ENCODE measurements around the gene HSPA13. TPM values are rescaled to one million over a fixed set of nuclear protein-coding genes. Genes with fewer than 3 reads are reported as not detected.
"Not testable (repeated sequence)": the region's sequence is repeated elsewhere in the genome, so short reads cannot be mapped to it uniquely, and the experiment has no call there.

The HSPA13 gene
- polyA plus RNA-seq, 1 donor from 2014 or later = 165 TPM

GRCh38 chr21:14353231-14353630 lies 29.7 kb downstream of the HSPA13 start:
- no peaks in the 10 kb centered on the region for H3F3A ChIP-seq (ENCODE audit: insufficient read depth, low read length, poor library complexity, severe bottlenecking)
- no peaks in the 10 kb centered on the region for H3K9me3 ChIP-seq (ENCODE audit: low read length)
- H3K4me3 ChIP-seq (ENCODE audit: low read length) = no peak overlapping the region
- H3K36me3 ChIP-seq (ENCODE audit: insufficient read depth, low read length) = no peaks in the 10 kb centered on the region
- no peaks in the 10 kb centered on the region for H3K79me2 ChIP-seq (replicated peaks; ENCODE audit: insufficient read depth, low read length)
- H3K27ac ChIP-seq (ENCODE audit: low read length) = no peak overlapping the region
- no peak overlapping the region for H3K4me2 ChIP-seq (ENCODE audit: low read length)
- no peaks in the 10 kb centered on the region for H3K27me3 ChIP-seq (ENCODE audit: insufficient read depth, low read depth, low read length)
- H3K9me2 ChIP-seq (ENCODE audit: insufficient read depth, low read length) = no peaks in the 10 kb centered on the region
- no peak overlapping the region for H3K9ac ChIP-seq (ENCODE audit: low read length)
- no peak for TF ChIP-seq EP300 (conservative IDR thresholded peaks at IDR 0.05; ENCODE audit: poor library complexity, severe bottlenecking)
- TF ChIP-seq RAD21 (conservative IDR thresholded peaks at IDR 0.05) = no peak
- TF ChIP-seq TAF1 (IDR thresholded peaks at IDR 0.05; ENCODE audit: low read depth) = no peak
- no peak for TF ChIP-seq REST (IDR thresholded peaks at IDR 0.05; ENCODE audit: borderline replicate concordance)
- TF ChIP-seq EZH2 (IDR thresholded peaks at IDR 0.05; ENCODE audit: borderline replicate concordance, insufficient read depth, low read length, poor library complexity, severe bottlenecking) = no peak
- TF ChIP-seq POLR2AphosphoS5 (IDR thresholded peaks at IDR 0.05) = no peak
- no peak for TF ChIP-seq CTCF (IDR thresholded peaks at IDR 0.05; ENCODE audit: poor library complexity, severe bottlenecking)
- TF ChIP-seq MXI1 (conservative IDR thresholded peaks at IDR 0.05; ENCODE audit: poor library complexity, severe bottlenecking) = no peak
- no peak for TF ChIP-seq SMC3 (conservative IDR thresholded peaks at IDR 0.05; ENCODE audit: poor library complexity)
- H4K20me1 ChIP-seq (ENCODE audit: insufficient read depth) = no peaks in the 10 kb centered on the region
- H2AFZ ChIP-seq (ENCODE audit: low read depth, low read length) = no peak overlapping the region

- H3K4me2 ChIP-seq (ENCODE audit: low read length); H3K27ac ChIP-seq (ENCODE audit: low read length); H3K9ac ChIP-seq (ENCODE audit: low read length); H3F3A ChIP-seq (ENCODE audit: insufficient read depth, low read length, poor library complexity, severe bottlenecking); H3K4me3 ChIP-seq (ENCODE audit: low read length); H3K36me3 ChIP-seq (ENCODE audit: insufficient read depth, low read length); H3K27me3 ChIP-seq (ENCODE audit: insufficient read depth, low read depth, low read length); H2AFZ ChIP-seq (ENCODE audit: low read depth, low read length); H3K9me3 ChIP-seq (ENCODE audit: low read length); H3K9me2 ChIP-seq (ENCODE audit: insufficient read depth, low read length); H4K20me1 ChIP-seq (ENCODE audit: insufficient read depth); H3K79me2 ChIP-seq (replicated peaks; ENCODE audit: insufficient read depth, low read length): not testable (repeated sequence)
These were observed 55.6 kb downstream of the HSPA13 start for GRCh38 chr21:14327346-14327745.

GRCh38 chr21:14325595-14325994 lies 57.4 kb downstream of the HSPA13 start:
- Histone ChIP-seq H3K27me3 (ENCODE audit: insufficient read depth, low read depth, low read length) (no peaks in the 10 kb centered on the region), H3K36me3 (ENCODE audit: insufficient read depth, low read length) (no peaks in the 10 kb centered on the region), H3K9me2 (ENCODE audit: insufficient read depth, low read length) (no peaks in the 10 kb centered on the region), H3K9ac (ENCODE audit: low read length) (no peak overlapping the region), H3K4me2 (ENCODE audit: low read length) (no peak overlapping the region), H3F3A (ENCODE audit: insufficient read depth, low read length, poor library complexity, severe bottlenecking) (no peaks in the 10 kb centered on the region), H3K9me3 (ENCODE audit: low read length) (no peaks in the 10 kb centered on the region), H3K4me3 (ENCODE audit: low read length) (no peak overlapping the region), H4K20me1 (ENCODE audit: insufficient read depth) (no peaks in the 10 kb centered on the region), H3K27ac (ENCODE audit: low read length) (no peak overlapping the region), H2AFZ (ENCODE audit: low read depth, low read length) (no peak overlapping the region), H3K79me2 (replicated peaks; ENCODE audit: insufficient read depth, low read length) (no peaks in the 10 kb centered on the region)
- TF ChIP-seq EP300 (conservative IDR thresholded peaks at IDR 0.05; ENCODE audit: poor library complexity, severe bottlenecking) (no peak), CTCF (IDR thresholded peaks at IDR 0.05; ENCODE audit: poor library complexity, severe bottlenecking) (no peak), SMC3 (conservative IDR thresholded peaks at IDR 0.05; ENCODE audit: poor library complexity) (no peak), REST (IDR thresholded peaks at IDR 0.05; ENCODE audit: borderline replicate concordance) (no peak), POLR2AphosphoS5 (IDR thresholded peaks at IDR 0.05) (no peak), TAF1 (IDR thresholded peaks at IDR 0.05; ENCODE audit: low read depth) (no peak), EZH2 (IDR thresholded peaks at IDR 0.05; ENCODE audit: borderline replicate concordance, insufficient read depth, low read length, poor library complexity, severe bottlenecking) (no peak), MXI1 (conservative IDR thresholded peaks at IDR 0.05; ENCODE audit: poor library complexity, severe bottlenecking) (no peak), RAD21 (conservative IDR thresholded peaks at IDR 0.05) (no peak)

Measured in neural cell (in vitro differentiated cells).